B cell (primary cell): ENCODE data around the gene LAMA4. TPM values are rescaled to one million over a fixed set of nuclear protein-coding genes. Genes with fewer than 3 reads are reported as not detected.

ENCODE experiments used
- ATAC-seq: fragments of 200-7000 bp; cut with Tn5 transposase; one replicate; pipeline ENCODE4 v1.10.0; 2021; ENCODE audit warnings: low read depth, mild to moderate bottlenecking, moderate number of reproducible peaks, moderate library complexity
- CTCF ChIA-PET: fragments of 350-600 bp; sonication (Branson Sonifier 250); formaldehyde crosslinking; loops from one replicate; lab custom pipeline; 2021; ENCODE audit warnings: antibody characterized with exemption, inconsistent platforms; lab: Charles Lee
- POLR2A ChIA-PET: fragments of 350-600 bp; sonication (Branson Sonifier 250); formaldehyde crosslinking; loops from one replicate; lab custom pipeline; 2021; ENCODE audit warnings: antibody characterized with exemption; lab: Charles Lee
- DNase-seq: peaks from one replicate; pipeline ENCODE4 v3.0.0; 2013
- H2AFZ ChIP-seq: 2 replicates; pipeline ENCODE4 v1.6.1; 2012; ENCODE audit warnings: mild to moderate bottlenecking, low read depth, low read length; ENCODE audit not compliant: insufficient read depth, poor library complexity, severe bottlenecking
- H3K27ac ChIP-seq, 2 donors: 1 replicate in 1 of 2; 2 replicates in 1 of 2; pipeline ENCODE4 v1.5.1; 2012 to 2013; ENCODE audit warnings: low read length in 2 of 2, mild to moderate bottlenecking in 2 of 2, moderate library complexity in 1 of 2
- H3K27me3 ChIP-seq, 4 experiments: fragments of 200-600 bp in 1 of 4; sonication (generic) in 1 of 4; replicated peaks in 1 of 4; 1 replicate in 2 of 4; 2 replicates in 2 of 4; pipeline versions ENCODE4 v1.6.1 to v1.7.0; 2013 to 2016; ENCODE audit warnings: low read length in 3 of 4, mild to moderate bottlenecking in 2 of 4, mixed read lengths in 1 of 4, moderate library complexity in 1 of 4; ENCODE audit not compliant: insufficient read depth in 4 of 4, control insufficient read depth in 3 of 4; ENCODE audit errors: control extremely low read depth in 1 of 4
- H3K36me3 ChIP-seq, 2 experiments: replicated peaks in 1 of 2; 1 replicate in 1 of 2; 2 replicates in 1 of 2; pipeline versions ENCODE4 v1.6.1 to v1.7.1; 2013; ENCODE audit warnings: low read length in 1 of 2; ENCODE audit not compliant: insufficient read depth in 2 of 2, control insufficient read depth in 1 of 2; ENCODE audit errors: control extremely low read depth in 1 of 2, extremely low read depth in 1 of 2
- H3K4me1 ChIP-seq, 2 donors: fragments of 200-600 bp in 1 of 2; sonication (generic) in 1 of 2; 1 replicate in 1 of 2; 2 replicates in 1 of 2; pipeline versions ENCODE4 v1.5.1 to v1.6.1; 2013 to 2017; ENCODE audit warnings: low read length in 2 of 2; ENCODE audit not compliant: control insufficient read depth in 2 of 2, insufficient read depth in 2 of 2
- H3K4me2 ChIP-seq: replicated peaks from 2 replicates; pipeline ENCODE3; 2012; ENCODE audit warnings: mild to moderate bottlenecking, low read depth, low read length; ENCODE audit not compliant: poor library complexity, severe bottlenecking
- H3K4me3 ChIP-seq, 5 experiments: fragments of 200-600 bp in 1 of 5; sonication (generic) in 1 of 5; 1 replicate in 3 of 5; 2 replicates in 2 of 5; pipeline versions ENCODE4 v1.5.1 to v1.7.0; 2011 to 2016; ENCODE audit warnings: low read length in 4 of 5, mild to moderate bottlenecking in 4 of 5, low read depth in 2 of 5, control low read depth in 1 of 5, moderate library complexity in 1 of 5; ENCODE audit not compliant: insufficient read depth in 1 of 5; ENCODE audit errors: control extremely low read depth in 1 of 5, extremely low read depth in 1 of 5
- H3K79me2 ChIP-seq: fragments of 200-600 bp; sonication (generic); one replicate; pipeline ENCODE4 v1.6.0; 2016; ENCODE audit warnings: low read length; ENCODE audit not compliant: control insufficient read depth, insufficient read depth
- H3K9ac ChIP-seq: fragments of 200-600 bp; sonication (generic); 2 replicates; pipeline ENCODE4 v1.6.1; 2017; ENCODE audit warnings: mild to moderate bottlenecking, low read length, moderate library complexity
- H3K9me3 ChIP-seq, 3 donors: one replicate each; pipeline versions ENCODE4 v1.6.1 to v1.7.1; 2013; ENCODE audit warnings: low read length in 2 of 3; ENCODE audit not compliant: control insufficient read depth in 2 of 3, insufficient read depth in 1 of 3; ENCODE audit errors: control extremely low read depth in 1 of 3
- H4K20me1 ChIP-seq: 2 replicates; pipeline ENCODE4 v1.6.0; 2012; ENCODE audit warnings: mild to moderate bottlenecking, low read length; ENCODE audit not compliant: insufficient read depth, control insufficient read depth, poor library complexity, severe bottlenecking
- H3K27ac Mint-ChIP-seq: one replicate; pipeline ENCODE4 v1.8.0; 2021; ENCODE audit warnings: mixed read lengths
- H3K27me3 Mint-ChIP-seq: one replicate; pipeline ENCODE4 v1.8.0; 2021; ENCODE audit warnings: mixed read lengths
- H3K4me1 Mint-ChIP-seq: one replicate; pipeline ENCODE4 v1.8.0; 2021; ENCODE audit warnings: mixed read lengths
- H3K4me3 Mint-ChIP-seq: one replicate; pipeline ENCODE4 v1.8.0; 2021; ENCODE audit warnings: mixed read lengths
- H3K9me3 Mint-ChIP-seq: one replicate; pipeline ENCODE4 v1.8.0; 2022; ENCODE audit warnings: mixed read lengths; ENCODE audit not compliant: insufficient read depth
- CTCF ChIP-seq: fragments of 200-600 bp; IDR thresholded peaks from one replicate; pipeline ENCODE4 v1.8.0; 2022; ENCODE audit warnings: antibody characterized with exemption, mild to moderate bottlenecking
- EZH2 ChIP-seq: IDR thresholded peaks from 2 replicates; pipeline ENCODE4 v1.6.1; 2012; ENCODE audit warnings: borderline replicate concordance, low read depth, mild to moderate bottlenecking, moderate library complexity, low read length; ENCODE audit not compliant: insufficient read depth, poor library complexity, severe bottlenecking
- WGBS: methylation state at CpG from one replicate; pipeline ENCODE4 v1.1.5; 2013; ENCODE audit warnings: missing lambda C conversion rate; ENCODE audit not compliant: insufficient coverage; 5-methylcytosine and 5-hydroxymethylcytosine counted together
- intact Hi-C: fragments of 100-400 bp; cut with micrococcal nuclease; formaldehyde crosslinking; loops from one replicate; pipeline ENCODE4 v1.10.0; 2022
- polyA minus RNA-seq: library from RNA; depleted of rRNA, polyadenylated mRNA; stranded (reverse); fragments of >200 nt; gene quantifications from 2 replicates; pipeline ENCODE4 v1.2.3, GENCODE V29; 2012
- polyA plus RNA-seq: library from polyadenylated mRNA; depleted of rRNA; stranded (reverse); fragments of >200 nt; gene quantifications from 2 replicates; pipeline ENCODE4 v1.2.3, GENCODE V29; 2012
- total RNA-seq, 2 donors: library from RNA; stranded (reverse); fragments of 120-200 nt in 1 of 2; gene quantifications; 1 replicate in 1 of 2; 2 replicates in 1 of 2; pipeline versions ENCODE4 v1.2.3 to v1.2.4, GENCODE V29; 2013 to 2022

Gene LAMA4
- total RNA-seq (not detected in 2 replicates), polyA plus RNA-seq (not detected in 2 replicates), polyA minus RNA-seq (not detected in 2 replicates)
- total RNA-seq (2013) = 4.7 TPM

GRCh38 chr6:112253841-112254816 lies at the start of gene LAMA4:
Gene LAMA4, minus strand, starts transcription at chr6:112254567. Its CDS starts 417 bp downstream, at chr6:112254150.
- H4K20me1 ChIP-seq = no peaks in the 10 kb centered on the region
- H3K79me2 ChIP-seq = no peaks in the 10 kb centered on the region
- H3K27me3 Mint-ChIP-seq = peaks cover 37% of the 10 kb centered on the region
- ChIA-PET POLR2A (no interaction called here), CTCF (no interaction called here)
- H3K4me1 ChIP-seq = peaks cover 12 to 13% of the 10 kb centered on the region in 2 donors
- peak within 1 kb of the TSS; percentile 58 for H2AFZ ChIP-seq
- H3K9me3 Mint-ChIP-seq = no peaks in the 10 kb centered on the region
- intact Hi-C loops = no loop called here
- ATAC-seq (no peak), DNase-seq (no peak)
- H3K4me1 Mint-ChIP-seq = peaks cover 16% of the 10 kb centered on the region
- no peaks in the 10 kb centered on the region for H3K9me3 ChIP-seq
- peak within 1 kb of the TSS in 3 of 5 experiments; percentile 5 to 15 (median 11) for H3K4me3 ChIP-seq
- H3K4me3 Mint-ChIP-seq = peak within 1 kb of the TSS; percentile 69
- WGBS = 8% methylated on average over 39 of the region's 52 CpGs
- peaks cover 0 to 33% (median 21%) of the 10 kb centered on the region in 4 experiments for H3K27me3 ChIP-seq
- H3K27ac Mint-ChIP-seq = no peak within 1 kb of the TSS
- TF ChIP-seq EZH2 (no peak), CTCF (no peak)
- H3K27ac ChIP-seq = no peak within 1 kb of the TSS
- no peaks in the 10 kb centered on the region for H3K36me3 ChIP-seq
- peak within 1 kb of the TSS; percentile 49 for H3K4me2 ChIP-seq
- H3K9ac ChIP-seq = peak within 1 kb of the TSS; percentile 6

GRCh38 chr6:112302142-112302705 lies 47.9 kb upstream of the LAMA4 start:
- Mint-ChIP-seq H3K27ac (no peak overlapping the region), H3K27me3 (peaks cover 9% of the 10 kb centered on the region), H3K4me1 (peaks cover 4% of the 10 kb centered on the region), H3K9me3 (no peaks in the 10 kb centered on the region), H3K4me3 (no peak overlapping the region)
- Histone ChIP-seq H4K20me1 (no peaks in the 10 kb centered on the region), H2AFZ (no peak overlapping the region), H3K36me3 (no peaks in the 10 kb centered on the region), H3K9ac (no peak overlapping the region), H3K9me3 (no peaks in the 10 kb centered on the region), H3K4me3 (no peak overlapping the region), H3K4me2 (no peak overlapping the region), H3K79me2 (no peaks in the 10 kb centered on the region), H3K27ac (no peak overlapping the region), H3K27me3 (no peaks in the 10 kb centered on the region), H3K4me1 (peaks cover 2 to 3% of the 10 kb centered on the region in 2 donors)
- ChIA-PET CTCF (no interaction called here), POLR2A (no interaction called here)
- WGBS = 89% methylated on average over 2 of the region's 3 CpGs
- TF ChIP-seq EZH2 (no peak), CTCF (no peak)
- intact Hi-C loops = no loop called here
- ATAC-seq (no peak), DNase-seq (no peak)
